GM21717 (cell line): ENCODE data around the gene ECEL1.

ENCODE experiments used
- ATAC-seq: cut with Tn5 transposase; IDR thresholded peaks from one replicate; pipeline ENCODE4 v1.9.1; 2021; ENCODE audit warnings: mild to moderate bottlenecking, moderate library complexity; ENCODE audit not compliant: unreplicated experiment

ECEL1 gene

GRCh38 chr2:232485757-232486557 is 1.7 kb downstream of the ECEL1 start:
- ATAC-seq = no peak

- ATAC-seq = no peak
These were observed 2.3 kb downstream of the ECEL1 start for GRCh38 chr2:232485348-232485756.

- ATAC-seq = no peak
These were observed 2.8 kb downstream of the ECEL1 start for GRCh38 chr2:232484628-232485347.

GRCh38 chr2:232483923-232484627 is 3.6 kb downstream of the ECEL1 start:
- no peak for ATAC-seq

GRCh38 chr2:232483311-232483922 is 4.2 kb downstream of the ECEL1 start:
- no peak for ATAC-seq

GRCh38 chr2:232482301-232483238 is 5.1 kb downstream of the ECEL1 start:
- ATAC-seq = no peak

- ATAC-seq = no peak
These were observed 6.1 kb downstream of the ECEL1 start for GRCh38 chr2:232481322-232482140.

- ATAC-seq = no peak
These were observed 7.1 kb downstream of the ECEL1 start for GRCh38 chr2:232480201-232481190.

GRCh38 chr2:232479341-232480200 is 8.1 kb downstream of the ECEL1 start:
- ATAC-seq = no peak

GRCh38 chr2:232478571-232479340 is 8.9 kb downstream of the ECEL1 start:
- no peak for ATAC-seq

- ATAC-seq = no peak
These were observed 9.7 kb downstream of the ECEL1 start for GRCh38 chr2:232477751-232478510.

- ATAC-seq = no peak
These were observed 10.8 kb downstream of the ECEL1 start for GRCh38 chr2:232476791-232477190.

GRCh38 chr2:232476045-232476444 is 11.6 kb downstream of the ECEL1 start:
- no peak for ATAC-seq

GRCh38 chr2:232473467-232473890 is 14.2 kb downstream of the ECEL1 start:
- no peak for ATAC-seq

GRCh38 chr2:232466221-232466620 is 21.4 kb downstream of the ECEL1 start:
- ATAC-seq = no peak

GRCh38 chr2:232465061-232465460 is 22.6 kb downstream of the ECEL1 start:
- ATAC-seq = no peak
